Activated T-helper 1 cell treated with anti-CD3 and anti-CD28 coated beads, Interleukin-12 subunit alpha, Interleukin-12 subunit beta, Interleukin-2, Interleukin-4 antibody, amounts not matched to agents 30 ng/mL and 10 ng/mL and 1 ng/mL, durations not matched to agents 14 hours and 24 hours and 36 hours (primary cell): ENCODE measurements around the gene NELL1. TPM values are rescaled to one million over a fixed set of nuclear protein-coding genes. Genes with fewer than 3 reads are reported as not detected.

Experiments
- DNase-seq: peaks from one replicate; pipeline ENCODE4 v3.0.0; 2021; ENCODE audit warnings: low spot score
- H3K27ac Mint-ChIP-seq: one replicate; pipeline ENCODE4 v1.8.0; 2021; ENCODE audit warnings: mild to moderate bottlenecking, mixed read lengths
- H3K27me3 Mint-ChIP-seq: one replicate; pipeline ENCODE4 v1.8.0; 2022; ENCODE audit warnings: mild to moderate bottlenecking, moderate library complexity, mixed read lengths; ENCODE audit not compliant: insufficient read depth
- H3K36me3 Mint-ChIP-seq: one replicate; pipeline ENCODE4 v1.8.0; 2021; ENCODE audit warnings: low read depth, mixed read lengths
- H3K4me1 Mint-ChIP-seq: one replicate; pipeline ENCODE4 v1.8.0; 2021; ENCODE audit warnings: low read depth, mixed read lengths
- H3K4me3 Mint-ChIP-seq: one replicate; pipeline ENCODE4 v1.8.0; 2021; ENCODE audit warnings: mild to moderate bottlenecking, moderate library complexity, mixed read lengths
- H3K9me3 Mint-ChIP-seq: one replicate; pipeline ENCODE4 v1.8.0; 2021; ENCODE audit warnings: mixed read lengths
- intact Hi-C: fragments of 100-400 bp; cut with micrococcal nuclease; formaldehyde crosslinking; loops from one replicate; pipeline ENCODE4 v1.15.1; 2024
- total RNA-seq: library from RNA; stranded (reverse); gene quantifications from 2 replicates; pipeline ENCODE4 v1.2.3, GENCODE V29; 2022

The NELL1 gene
- total RNA-seq, 1 donor from 2014 or later: not detected

DNA sequence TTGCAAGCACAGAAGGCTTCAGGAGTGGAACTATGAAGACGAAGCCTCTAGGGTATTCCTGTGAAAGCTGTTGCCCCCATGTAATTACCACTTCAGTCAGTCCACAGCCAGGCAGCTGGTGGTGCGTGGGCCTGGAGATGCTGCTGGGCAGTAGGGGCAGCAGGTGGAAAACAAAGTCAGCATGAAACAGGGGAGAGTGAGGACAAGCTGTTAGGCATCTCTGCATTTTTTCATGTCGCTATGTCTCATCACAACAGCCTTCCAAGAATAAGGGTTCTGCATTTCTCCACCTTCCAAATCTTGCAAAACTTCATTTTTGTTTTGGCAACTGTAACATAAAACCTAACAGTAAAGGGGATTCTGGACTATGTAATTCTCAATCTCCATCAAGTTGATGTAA, 757.5 kb downstream of the NELL1 start:
- DNase-seq: no peak
- H3K27me3 Mint-ChIP-seq: no peaks in the 10 kb centered on the region
- no peaks in the 10 kb centered on the region for H3K36me3 Mint-ChIP-seq
- peaks cover under 1% of the 10 kb centered on the region for H3K9me3 Mint-ChIP-seq
- H3K4me1 Mint-ChIP-seq: no peaks in the 10 kb centered on the region
- no peak overlapping the region for H3K27ac Mint-ChIP-seq
- no peak overlapping the region for H3K4me3 Mint-ChIP-seq
- intact Hi-C loops: no loop called here

DNA sequence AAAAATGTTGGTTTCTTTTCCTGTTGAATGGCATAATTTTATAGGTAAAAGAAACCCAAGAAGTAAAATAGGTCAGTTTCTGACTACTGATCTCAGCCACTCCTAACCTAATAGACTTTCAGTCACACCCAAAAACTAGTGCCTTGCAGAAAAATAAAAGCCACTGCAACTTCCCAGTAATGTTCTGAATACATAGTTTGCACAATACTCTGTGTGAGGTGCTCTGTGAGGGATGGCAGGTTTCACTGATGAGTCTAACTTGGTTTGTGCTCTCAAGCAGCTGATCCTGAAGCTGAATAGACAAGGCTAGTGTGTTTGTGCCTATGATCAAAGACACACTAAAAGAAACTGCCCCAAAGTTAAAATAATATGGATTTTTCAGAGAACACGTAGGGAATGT, 758.3 kb downstream of the NELL1 start:
- intact Hi-C loops: no loop called here
- Mint-ChIP-seq H3K36me3 (no peaks in the 10 kb centered on the region), H3K4me3 (no peak overlapping the region), H3K27ac (no peak overlapping the region), H3K9me3 (no peaks in the 10 kb centered on the region), H3K4me1 (no peaks in the 10 kb centered on the region), H3K27me3 (no peaks in the 10 kb centered on the region)
- no peak for DNase-seq

DNA sequence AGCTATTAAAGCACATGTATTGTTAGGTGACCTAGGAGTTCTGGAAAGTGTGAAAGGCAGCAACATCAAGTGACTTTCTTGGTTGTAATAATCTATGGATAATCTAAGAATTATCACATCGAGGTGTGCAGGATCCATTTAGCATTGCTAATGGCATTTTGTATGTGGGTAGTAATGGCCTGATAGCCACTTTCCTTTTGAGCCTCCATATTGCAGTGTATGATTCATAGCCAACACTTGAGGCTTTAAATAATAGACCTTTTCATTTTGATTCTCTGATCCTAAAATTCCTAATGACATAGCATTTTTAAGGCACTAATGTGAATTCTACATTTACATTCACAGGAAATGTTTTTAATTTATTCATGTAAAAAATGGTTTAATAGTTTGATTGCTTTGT, 759.4 kb downstream of the NELL1 start:
- intact Hi-C loops: no loop called here
- Mint-ChIP-seq H3K36me3 (no peaks in the 10 kb centered on the region), H3K4me3 (no peak overlapping the region), H3K4me1 (no peaks in the 10 kb centered on the region), H3K27me3 (no peaks in the 10 kb centered on the region), H3K9me3 (no peaks in the 10 kb centered on the region), H3K27ac (no peak overlapping the region)
- no peak for DNase-seq

DNA sequence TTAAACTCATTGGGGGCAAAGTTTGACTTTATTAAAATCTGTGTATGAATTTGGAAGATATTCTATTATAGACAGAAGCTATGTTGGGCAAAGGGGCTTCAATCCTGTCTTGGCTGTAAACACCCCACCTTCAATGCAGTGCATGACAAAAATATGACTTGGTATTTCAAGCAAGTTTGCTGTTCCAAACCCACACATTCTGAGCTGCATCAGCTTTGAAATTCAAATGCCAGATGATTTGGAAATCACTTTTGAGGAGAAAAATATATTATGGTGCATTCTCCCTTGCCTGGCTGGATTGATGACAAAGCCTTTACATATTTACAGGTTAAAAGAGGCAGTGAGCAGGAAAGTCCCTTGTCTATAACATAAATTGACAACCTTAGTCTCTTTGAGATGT, 760.0 kb downstream of the NELL1 start:
- intact Hi-C loops: no loop called here
- Mint-ChIP-seq H3K27me3 (no peaks in the 10 kb centered on the region), H3K4me3 (no peak overlapping the region), H3K9me3 (no peaks in the 10 kb centered on the region), H3K4me1 (no peaks in the 10 kb centered on the region), H3K36me3 (no peaks in the 10 kb centered on the region), H3K27ac (no peak overlapping the region)
- DNase-seq: no peak

DNA sequence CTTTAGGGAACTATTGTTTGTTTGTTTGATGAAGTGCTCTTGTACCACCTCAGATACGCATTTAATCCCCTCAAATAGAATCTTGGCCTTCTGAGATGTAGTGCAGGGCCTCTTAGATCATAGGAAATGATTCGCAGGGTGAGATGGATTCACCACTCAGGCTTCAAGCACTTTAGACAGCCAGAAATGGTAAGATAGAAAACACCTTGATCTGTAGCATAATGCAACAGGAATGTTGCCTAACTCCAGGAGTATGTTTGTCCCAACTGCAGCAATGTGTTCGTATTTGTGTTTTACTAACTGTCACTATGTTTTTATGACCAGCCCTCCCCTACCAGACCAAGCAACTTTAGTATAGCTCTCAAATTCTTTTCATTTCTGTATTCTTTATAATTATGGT, 761.2 kb downstream of the NELL1 start:
- no peaks in the 10 kb centered on the region for H3K4me1 Mint-ChIP-seq
- no peaks in the 10 kb centered on the region for H3K9me3 Mint-ChIP-seq
- H3K27ac Mint-ChIP-seq: no peak overlapping the region
- H3K27me3 Mint-ChIP-seq: no peaks in the 10 kb centered on the region
- intact Hi-C loops: no loop called here
- no peak overlapping the region for H3K4me3 Mint-ChIP-seq
- DNase-seq: no peak
- no peaks in the 10 kb centered on the region for H3K36me3 Mint-ChIP-seq

DNA sequence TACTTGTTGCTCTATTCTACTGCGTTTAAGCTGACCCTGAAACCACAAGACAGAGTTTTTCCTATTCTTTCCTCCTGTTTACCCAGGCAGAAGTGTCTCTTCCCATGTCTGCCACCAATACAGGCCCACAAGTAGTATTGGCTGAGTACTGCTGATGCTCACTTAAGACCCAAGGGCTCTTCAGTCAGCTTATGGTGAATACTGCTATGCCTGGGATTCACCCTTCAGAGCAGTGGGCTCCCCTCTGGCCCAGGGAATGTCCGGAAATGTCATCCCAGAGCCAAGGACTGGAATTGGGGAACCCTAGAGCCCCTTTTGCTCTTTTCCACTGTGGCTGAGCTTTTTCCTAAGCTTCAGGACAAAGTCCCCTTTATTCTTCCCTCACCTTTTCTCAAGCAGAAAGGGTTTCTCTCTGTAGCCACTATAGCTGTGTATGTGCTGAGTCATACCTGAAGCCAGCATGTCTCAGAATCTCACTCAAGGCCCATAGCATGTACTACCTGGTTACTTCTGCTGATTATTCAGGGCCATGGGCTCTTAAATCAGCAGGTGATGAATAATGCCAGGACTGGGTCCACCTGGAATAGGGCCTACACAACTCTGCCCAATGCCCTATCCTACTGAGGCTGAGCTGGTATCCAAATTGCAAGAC, 777.7 kb downstream of the NELL1 start:
- Mint-ChIP-seq H3K27ac (no peak overlapping the region), H3K27me3 (no peaks in the 10 kb centered on the region), H3K9me3 (no peaks in the 10 kb centered on the region), H3K4me3 (no peak overlapping the region), H3K36me3 (no peaks in the 10 kb centered on the region), H3K4me1 (no peaks in the 10 kb centered on the region)
- no peak for DNase-seq
- intact Hi-C loops: no loop called here

DNA sequence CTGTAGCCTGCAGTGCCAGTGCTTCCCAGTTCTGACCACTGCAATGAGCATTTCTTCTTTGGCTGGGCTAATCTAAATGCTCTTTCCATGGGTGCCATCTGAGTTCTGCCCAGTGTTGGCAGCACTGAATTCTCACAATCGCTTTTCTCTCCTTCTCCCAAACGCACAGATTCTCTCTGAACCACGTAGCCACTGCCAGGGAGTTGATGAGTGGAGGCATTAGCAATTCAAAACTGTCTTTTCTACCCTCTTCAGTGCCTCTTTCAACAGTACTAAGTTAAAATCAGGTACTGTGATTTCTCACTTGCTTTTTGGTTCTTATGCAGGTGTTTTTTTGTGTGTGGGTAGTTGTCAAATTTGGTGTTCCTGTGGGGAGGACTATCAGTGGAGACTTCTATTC, 778.5 kb downstream of the NELL1 start:
- Mint-ChIP-seq H3K4me3 (no peak overlapping the region), H3K36me3 (no peaks in the 10 kb centered on the region), H3K27me3 (no peaks in the 10 kb centered on the region), H3K9me3 (no peaks in the 10 kb centered on the region), H3K4me1 (no peaks in the 10 kb centered on the region), H3K27ac (no peak overlapping the region)
- DNase-seq: no peak
- intact Hi-C loops: no loop called here

DNA sequence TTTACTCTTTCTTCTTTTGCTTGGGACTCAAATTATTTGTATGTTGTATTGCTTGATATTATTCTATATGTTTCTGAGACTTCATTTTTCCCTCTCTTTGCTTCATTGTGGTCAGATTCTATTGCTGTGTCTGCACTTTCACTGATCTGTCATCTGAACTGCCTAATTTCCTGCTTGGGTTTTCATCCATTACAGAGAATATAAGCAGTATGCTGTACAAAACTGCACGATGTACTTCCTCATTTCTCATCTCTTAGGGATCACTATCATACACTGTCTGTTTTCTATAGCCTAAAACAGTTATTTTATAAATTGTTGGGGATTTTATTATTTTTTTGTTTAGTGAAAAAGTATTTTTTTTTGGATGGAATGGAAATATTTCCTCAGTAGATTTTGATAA, 786.8 kb downstream of the NELL1 start:
- intact Hi-C loops: no loop called here
- Mint-ChIP-seq H3K4me1 (no peaks in the 10 kb centered on the region), H3K27me3 (no peaks in the 10 kb centered on the region), H3K4me3 (no peak overlapping the region), H3K27ac (no peak overlapping the region), H3K9me3 (no peaks in the 10 kb centered on the region), H3K36me3 (no peaks in the 10 kb centered on the region)
- no peak for DNase-seq

DNA sequence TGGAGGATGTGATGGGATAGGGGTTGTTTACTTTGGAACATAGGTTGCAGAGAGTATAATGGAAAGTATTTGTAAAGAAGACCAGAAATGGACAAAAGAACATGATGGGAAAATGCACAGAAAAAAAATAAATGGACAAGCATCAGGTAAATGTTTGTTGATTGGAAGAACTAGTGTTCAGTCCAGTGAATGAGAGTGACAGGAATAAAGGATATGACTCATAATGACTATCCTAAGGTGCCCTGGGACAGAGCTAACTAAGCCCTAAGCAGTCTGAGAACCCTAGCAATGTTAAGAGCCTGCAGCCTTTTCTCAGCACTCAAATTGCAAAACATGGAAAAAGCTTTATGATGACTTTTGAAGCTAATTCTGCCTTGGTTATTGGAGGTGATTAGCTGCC, 790.7 kb downstream of the NELL1 start:
- Mint-ChIP-seq H3K4me1 (no peaks in the 10 kb centered on the region), H3K27me3 (no peaks in the 10 kb centered on the region), H3K9me3 (no peaks in the 10 kb centered on the region), H3K27ac (no peak overlapping the region), H3K4me3 (no peak overlapping the region), H3K36me3 (no peaks in the 10 kb centered on the region)
- no peak for DNase-seq
- intact Hi-C loops: no loop called here

DNA sequence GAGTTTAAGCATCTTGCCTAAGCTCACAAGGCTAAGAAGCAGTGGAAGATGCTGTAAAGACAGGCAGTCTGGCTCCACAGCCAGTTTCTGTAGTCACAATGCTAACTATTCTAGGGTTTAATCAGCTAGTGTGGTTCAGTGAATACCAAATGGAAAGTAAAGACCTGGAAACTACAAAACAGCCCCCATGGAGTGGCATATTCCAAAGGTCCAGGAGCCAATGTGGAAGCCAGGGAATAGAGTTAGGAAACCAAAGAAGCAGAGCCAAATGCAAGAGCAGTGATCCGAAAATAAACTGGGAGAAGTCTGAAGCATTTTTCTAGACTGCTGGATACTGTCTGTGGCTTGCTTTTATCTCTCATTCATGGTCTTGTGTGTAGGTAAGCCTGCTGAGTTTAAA, 792.3 kb downstream of the NELL1 start:
- no peaks in the 10 kb centered on the region for H3K36me3 Mint-ChIP-seq
- H3K27me3 Mint-ChIP-seq: no peaks in the 10 kb centered on the region
- DNase-seq: no peak
- no peak overlapping the region for H3K4me3 Mint-ChIP-seq
- no peak overlapping the region for H3K27ac Mint-ChIP-seq
- no peaks in the 10 kb centered on the region for H3K4me1 Mint-ChIP-seq
- H3K9me3 Mint-ChIP-seq: no peaks in the 10 kb centered on the region
- intact Hi-C loops: no loop called here

DNA sequence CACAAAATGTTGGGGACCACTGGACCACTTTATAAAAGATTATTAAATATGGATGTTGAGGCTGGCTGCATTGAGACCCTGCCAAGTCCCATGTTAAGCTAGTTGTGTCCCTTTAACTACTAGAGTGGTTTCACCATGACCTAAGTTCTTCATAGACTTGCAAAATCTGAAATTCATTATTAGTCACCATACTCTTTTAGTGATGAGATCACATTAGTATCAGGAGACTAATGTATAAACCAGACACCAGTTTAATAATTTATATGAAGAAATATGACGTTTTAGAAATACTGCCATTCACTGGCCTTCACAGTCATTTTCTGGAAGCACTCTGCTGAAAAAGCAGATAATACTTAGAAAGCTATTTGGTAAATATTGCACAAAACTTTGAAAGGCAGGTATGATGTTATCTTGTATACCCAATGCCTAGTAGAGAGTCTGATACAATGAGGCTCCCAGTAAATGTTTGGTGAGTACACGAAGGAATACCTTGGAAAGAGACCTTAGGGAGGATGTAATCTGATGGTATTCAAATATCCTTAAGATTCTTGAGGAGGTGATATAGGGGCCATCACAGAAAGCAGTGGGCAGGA, 795.3 kb downstream of the NELL1 start:
- Mint-ChIP-seq H3K4me1 (no peaks in the 10 kb centered on the region), H3K36me3 (no peaks in the 10 kb centered on the region), H3K9me3 (no peaks in the 10 kb centered on the region), H3K27me3 (no peaks in the 10 kb centered on the region), H3K27ac (no peak overlapping the region), H3K4me3 (no peak overlapping the region)
- intact Hi-C loops: no loop called here
- no peak for DNase-seq

DNA sequence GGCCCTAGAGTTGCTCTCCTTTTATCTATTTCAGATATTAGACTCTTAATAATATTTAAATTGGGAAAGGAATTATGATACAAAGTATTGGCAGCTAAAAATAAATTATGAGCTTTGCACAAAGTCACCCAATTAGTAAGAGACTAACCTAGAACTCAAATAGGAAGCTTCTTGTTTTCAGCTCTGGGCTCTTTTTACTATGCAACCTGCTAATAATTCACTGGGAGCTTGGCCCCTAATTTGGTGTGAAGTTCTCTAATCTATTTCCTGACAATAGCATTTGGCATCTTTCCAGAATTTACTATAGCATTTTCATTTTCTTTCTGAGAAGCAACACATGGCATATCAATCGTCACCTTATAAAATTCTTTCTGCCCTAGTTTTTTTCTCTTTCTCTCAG, 795.8 kb downstream of the NELL1 start:
- no peaks in the 10 kb centered on the region for H3K9me3 Mint-ChIP-seq
- H3K4me3 Mint-ChIP-seq: no peak overlapping the region
- no peak for DNase-seq
- H3K4me1 Mint-ChIP-seq: no peaks in the 10 kb centered on the region
- intact Hi-C loops: no loop called here
- H3K27me3 Mint-ChIP-seq: no peaks in the 10 kb centered on the region
- no peaks in the 10 kb centered on the region for H3K36me3 Mint-ChIP-seq
- no peak overlapping the region for H3K27ac Mint-ChIP-seq

DNA sequence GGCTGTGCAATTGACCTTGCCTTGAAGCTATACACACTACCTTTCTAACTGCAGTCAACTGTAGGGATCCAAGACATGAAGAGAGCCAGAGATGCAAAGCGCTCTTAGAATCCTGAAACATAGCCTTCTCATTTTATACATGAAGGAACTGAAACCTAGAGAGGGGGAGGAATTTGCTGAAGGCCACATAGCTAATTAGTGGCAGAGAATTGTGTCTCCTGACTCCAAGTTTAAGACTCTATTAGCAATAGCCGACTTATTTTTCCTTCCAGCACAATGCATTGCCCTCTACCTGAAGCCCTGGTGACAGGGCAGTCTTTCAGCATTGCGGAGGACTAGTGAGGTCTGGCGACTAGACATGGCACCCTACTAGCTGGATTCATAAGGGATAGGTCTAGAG, 796.5 kb downstream of the NELL1 start:
- DNase-seq: no peak
- H3K4me1 Mint-ChIP-seq: no peaks in the 10 kb centered on the region
- no peak overlapping the region for H3K4me3 Mint-ChIP-seq
- no peak overlapping the region for H3K27ac Mint-ChIP-seq
- H3K9me3 Mint-ChIP-seq: no peaks in the 10 kb centered on the region
- no peaks in the 10 kb centered on the region for H3K27me3 Mint-ChIP-seq
- H3K36me3 Mint-ChIP-seq: no peaks in the 10 kb centered on the region
- intact Hi-C loops: no loop called here

DNA sequence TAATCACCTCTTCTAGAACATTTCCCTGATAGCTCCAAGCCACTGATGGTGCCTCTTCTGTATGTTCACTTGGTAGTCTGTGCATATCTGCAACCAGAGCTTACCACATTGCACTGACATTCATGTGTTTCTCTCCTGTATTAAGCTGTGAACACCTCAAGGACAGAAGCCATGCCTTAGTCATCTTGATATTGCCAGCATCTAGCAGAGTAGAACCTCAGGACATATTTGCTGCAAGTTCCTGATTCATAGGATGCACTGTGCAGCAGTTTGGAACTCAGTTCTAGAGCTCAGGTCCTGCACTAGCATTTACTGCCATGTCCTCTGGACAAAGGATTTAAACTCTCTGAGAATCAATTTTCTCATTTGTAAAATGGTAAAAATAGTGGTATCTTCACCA, 801.1 kb downstream of the NELL1 start:
- H3K27me3 Mint-ChIP-seq: no peaks in the 10 kb centered on the region
- intact Hi-C loops: no loop called here
- no peaks in the 10 kb centered on the region for H3K9me3 Mint-ChIP-seq
- H3K4me1 Mint-ChIP-seq: no peaks in the 10 kb centered on the region
- no peak overlapping the region for H3K27ac Mint-ChIP-seq
- no peak overlapping the region for H3K4me3 Mint-ChIP-seq
- no peak for DNase-seq
- H3K36me3 Mint-ChIP-seq: no peaks in the 10 kb centered on the region
